HG03575 (cell line): ENCODE measurements around the gene PHF19.

Experiments used
- ATAC-seq: cut with Tn5 transposase; IDR thresholded peaks from one replicate; pipeline ENCODE4 v1.9.1; 2021; ENCODE audit not compliant: unreplicated experiment, insufficient number of reproducible peaks, low FRiP score; ENCODE audit errors: extremely low read depth

The PHF19 gene

DNA sequence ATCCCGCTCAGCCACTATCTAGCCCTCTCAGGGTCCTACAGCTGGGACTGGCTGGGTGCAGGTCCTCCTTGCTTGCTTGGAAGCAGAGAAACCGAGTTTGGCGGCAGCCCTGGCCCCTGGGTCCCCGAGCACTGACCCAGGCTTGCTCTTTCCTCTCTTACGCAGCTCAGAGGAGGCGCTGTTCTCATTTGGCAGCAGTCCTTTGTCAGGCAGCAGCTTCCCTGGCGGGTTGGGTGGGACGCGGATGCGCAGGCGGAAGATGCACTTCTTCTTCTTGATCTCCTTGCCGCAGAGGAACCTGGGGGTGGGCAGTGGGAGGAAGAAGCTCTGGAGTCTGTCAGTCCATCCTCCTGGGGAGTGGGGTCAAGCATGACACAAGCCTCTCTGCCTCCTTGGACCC, 14.5 kb downstream of the PHF19 start:
- no peak for ATAC-seq

GRCh38 chr9:120861935-120862334, 15.1 kb downstream of the PHF19 start:
- no peak for ATAC-seq

DNA sequence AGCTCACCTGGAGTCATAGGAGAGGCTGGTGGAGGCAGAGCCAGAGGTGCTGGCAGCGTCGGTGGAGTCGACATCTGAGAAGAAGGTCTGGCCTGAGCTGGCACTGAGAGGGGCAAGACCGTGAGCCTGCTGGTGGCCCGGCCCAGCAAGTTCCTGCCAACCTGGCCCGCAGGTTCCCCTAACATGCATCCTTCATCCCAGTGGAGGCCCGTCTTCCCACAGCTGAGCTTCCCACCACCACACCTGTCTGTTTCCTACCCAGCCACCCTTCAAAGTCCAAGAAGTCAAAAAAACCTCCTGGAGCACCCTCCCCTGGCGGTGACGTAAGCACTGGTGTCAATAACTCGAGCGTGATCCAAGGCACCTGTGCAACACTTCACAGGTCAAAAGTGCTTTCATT, 16.9 kb downstream of the PHF19 start:
- ATAC-seq, result no peak

DNA sequence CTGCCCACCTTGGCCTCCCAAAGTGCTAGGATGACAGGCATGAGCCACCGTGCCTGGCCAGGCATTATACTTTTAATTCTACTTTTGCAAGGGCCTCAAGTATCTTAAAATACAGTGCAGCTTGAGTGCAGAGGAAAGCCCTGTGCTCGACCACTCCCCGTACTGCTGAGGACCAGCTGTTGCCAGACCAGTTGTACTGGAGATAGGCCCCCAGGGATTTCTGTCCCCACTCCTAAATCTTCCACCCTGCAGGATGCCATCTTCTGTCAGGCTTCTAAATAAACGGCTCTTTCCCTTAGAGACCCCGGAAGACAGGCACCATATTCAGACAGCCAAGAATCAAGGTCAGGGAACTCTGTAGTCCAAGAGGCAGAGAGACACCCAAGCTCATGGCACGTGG, 17.6 kb downstream of the PHF19 start:
- no peak for ATAC-seq

- ATAC-seq, result no peak
These were observed 19.1 kb downstream of the PHF19 start for GRCh38 chr9:120857902-120858301.

GRCh38 chr9:120857481-120857880, 19.5 kb downstream of the PHF19 start:
- ATAC-seq, result no peak

DNA sequence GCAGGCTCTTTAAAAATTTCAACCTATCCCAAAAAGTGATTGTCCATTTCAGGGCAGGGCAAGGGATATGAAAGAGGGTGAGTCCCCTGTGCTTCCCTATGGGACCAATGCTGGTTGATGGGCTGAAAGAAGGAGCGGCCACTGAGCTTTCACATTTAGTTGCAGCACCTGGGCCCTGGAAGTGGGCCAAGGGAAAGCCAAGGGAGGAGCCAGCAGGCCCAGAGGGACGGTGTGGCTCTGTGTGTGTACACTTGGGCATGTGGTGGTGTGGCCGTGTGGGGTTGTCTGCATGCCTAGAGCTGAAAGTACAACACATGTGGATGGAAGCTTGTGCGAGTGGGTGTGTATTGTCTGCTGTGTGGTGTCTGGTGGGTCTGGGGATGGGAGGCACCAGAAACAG, 20.3 kb downstream of the PHF19 start:
- no peak for ATAC-seq

DNA sequence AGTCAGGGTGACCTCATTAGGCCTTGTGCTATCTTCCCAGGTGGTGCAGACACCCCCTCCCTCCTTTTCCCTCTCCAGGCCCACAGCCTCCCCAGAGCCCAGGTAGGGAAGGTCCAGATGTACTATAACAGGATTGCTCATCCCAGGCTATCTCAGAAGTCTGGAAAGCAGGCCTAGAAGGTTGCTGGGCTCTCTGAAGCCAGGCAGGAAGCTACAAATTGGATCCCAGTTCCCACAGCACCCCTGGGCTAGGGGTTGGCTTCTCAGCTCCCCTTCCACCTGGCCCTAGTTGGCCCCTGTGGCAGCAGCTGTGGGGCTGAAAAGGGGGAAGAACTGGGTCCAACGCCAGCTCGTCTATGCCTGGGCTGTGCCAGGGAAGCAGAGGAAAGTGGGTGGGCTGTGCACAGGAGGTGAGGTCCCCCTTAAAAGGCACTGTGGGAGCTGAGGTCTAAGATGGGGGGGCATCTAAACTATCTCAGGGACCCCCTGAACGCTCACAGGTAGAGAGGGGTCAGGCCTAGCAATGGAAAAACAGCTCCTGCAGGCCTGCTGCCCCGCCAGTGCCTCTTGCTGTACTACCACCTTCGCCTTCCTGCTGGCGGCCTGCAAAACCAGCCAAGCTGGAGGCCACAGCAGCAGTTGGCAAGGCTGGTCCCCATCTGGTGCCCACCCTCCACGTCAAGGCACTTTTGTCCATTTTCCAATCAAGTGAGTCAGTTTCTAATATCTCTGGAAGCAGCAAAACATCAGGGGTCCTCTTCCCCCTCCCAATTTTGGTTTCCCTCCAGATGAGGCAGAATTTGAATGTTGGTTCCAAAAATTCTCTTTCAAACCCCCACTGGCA, 20.9 kb downstream of the PHF19 start:
- no peak for ATAC-seq

- ATAC-seq, result no peak
These were observed 22.2 kb downstream of the PHF19 start for GRCh38 chr9:120854596-120855327.

- no peak for ATAC-seq
These were observed 23.8 kb downstream of the PHF19 start for GRCh38 chr9:120853198-120853597.

DNA sequence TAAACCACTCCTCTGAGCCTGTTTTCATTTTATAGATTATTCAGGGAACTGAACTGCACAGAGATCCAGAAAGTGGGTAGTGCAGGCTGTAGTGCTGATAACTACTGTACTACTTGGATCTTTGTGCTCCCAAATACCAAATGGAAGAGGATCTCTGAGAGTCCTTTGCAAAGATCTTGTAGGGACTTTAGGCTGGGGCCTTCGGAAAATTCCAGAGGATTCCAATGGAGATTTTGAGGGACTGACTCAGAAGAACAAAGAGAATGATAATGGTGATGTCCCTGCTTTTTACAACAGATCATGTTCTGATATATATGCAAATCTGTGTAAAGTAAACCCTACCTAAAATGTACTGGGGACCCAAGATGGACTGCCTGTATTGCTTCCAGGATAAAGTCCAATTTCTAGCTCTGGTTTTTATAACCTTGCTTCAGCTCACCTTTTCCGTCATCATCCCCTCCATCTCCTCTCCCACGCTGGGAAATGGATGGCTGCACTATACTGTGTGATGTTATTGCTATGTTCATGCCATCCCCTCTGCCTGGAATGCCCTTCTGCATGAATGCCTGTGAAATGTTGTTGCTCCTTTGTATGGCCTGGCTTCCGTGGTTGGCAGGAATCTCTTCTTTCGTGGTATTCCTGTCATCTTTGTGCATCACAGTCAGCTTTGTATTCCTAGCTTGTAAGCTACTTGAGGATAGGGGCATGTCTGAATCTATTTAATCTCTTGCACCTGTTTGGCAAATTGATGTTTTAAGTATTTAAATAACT, 24.6 kb downstream of the PHF19 start:
- no peak for ATAC-seq

- no peak for ATAC-seq
These were observed 25.5 kb downstream of the PHF19 start for GRCh38 chr9:120851449-120851848.

DNA sequence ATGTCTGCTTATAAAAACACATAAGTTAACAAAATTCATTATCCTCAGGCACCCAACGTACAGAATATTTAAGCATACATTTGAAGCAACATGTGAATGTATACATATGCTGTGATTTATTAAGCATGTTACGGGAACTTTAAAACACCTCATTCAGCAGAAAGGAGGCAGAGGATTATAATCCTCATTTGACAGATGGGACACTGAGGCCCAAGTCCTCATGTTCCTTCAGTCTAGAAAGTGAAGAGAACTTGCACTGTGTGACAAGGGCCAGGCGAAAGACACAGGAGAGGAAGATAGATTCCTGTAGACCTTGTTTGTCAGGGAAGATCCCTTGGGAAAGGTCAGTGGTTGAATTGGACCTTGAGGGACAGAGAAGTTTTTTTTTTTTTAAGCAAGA, 26.7 kb downstream of the PHF19 start:
- ATAC-seq, result no peak

DNA sequence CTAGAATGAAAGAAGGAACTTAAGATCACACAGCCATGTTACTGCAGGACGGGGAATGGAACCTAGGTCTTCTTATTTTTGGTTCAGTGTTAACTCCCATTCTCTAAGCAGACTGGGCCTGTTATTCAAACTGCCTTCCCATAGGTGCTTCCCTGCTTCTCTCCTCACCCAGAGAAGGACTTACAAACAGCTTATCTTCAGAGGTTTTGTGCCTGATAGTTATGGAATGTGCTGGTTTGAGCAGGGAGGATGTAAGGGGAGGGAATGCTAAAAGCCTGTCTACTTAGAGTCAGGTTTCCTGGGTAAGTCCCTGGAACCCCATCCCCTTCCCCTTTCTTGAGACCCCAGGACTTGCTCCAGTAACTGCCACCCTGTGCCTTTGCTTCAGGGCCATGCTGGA, 30.1 kb downstream of the PHF19 start:
- ATAC-seq, result no peak

DNA sequence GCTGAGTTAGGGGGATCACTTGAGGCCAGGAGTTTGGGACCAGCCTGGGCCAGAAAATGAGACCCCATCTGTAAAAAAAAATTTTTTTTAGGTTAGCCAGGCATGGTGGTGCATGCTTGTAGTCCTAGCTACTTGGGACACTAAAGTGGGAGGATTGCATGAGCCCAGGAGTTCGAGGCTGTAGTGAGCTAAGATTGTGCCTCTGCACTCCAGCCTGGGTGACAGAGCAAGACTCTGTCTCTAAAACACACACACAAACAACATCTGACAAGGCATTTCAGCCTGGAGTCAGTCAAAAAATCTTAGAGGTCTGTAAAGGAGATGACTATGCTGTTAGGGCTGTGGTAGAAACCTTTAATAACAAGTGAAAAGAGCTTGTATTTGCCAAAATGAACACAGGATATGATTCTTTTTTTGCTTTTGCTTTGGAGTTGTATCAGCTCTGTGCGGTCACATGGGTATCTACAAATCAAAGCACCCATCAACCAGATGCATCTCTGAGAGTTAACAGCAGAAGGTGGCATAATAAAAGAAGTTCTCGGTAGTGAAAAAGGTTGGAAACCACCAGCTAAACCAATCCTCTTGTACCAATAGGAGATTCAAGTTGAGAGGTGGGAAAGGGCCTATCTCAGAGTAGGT, 30.6 kb downstream of the PHF19 start:
- ATAC-seq, result no peak

- no peak for ATAC-seq
These were observed 31.7 kb downstream of the PHF19 start for GRCh38 chr9:120845255-120845654.

- peak; percentile 93 for ATAC-seq
These were observed 34.1 kb downstream of the PHF19 start, which contains the start of gene PSMD5 for GRCh38 chr9:120842685-120843485. TSS of gene PSMD5 (minus strand) at chr9:120842922. CDS start at chr9:120842909, 13 bp downstream.

- no peak for ATAC-seq
These were observed 34.9 kb downstream of the PHF19 start for GRCh38 chr9:120841930-120842684.
